ENCODE measurements around the gene NEDD4L. TPM values are rescaled to one million over a fixed set of nuclear protein-coding genes. Genes with fewer than 3 reads are reported as not detected.

The NEDD4L gene
- total RNA-seq, 2 experiments from 2014 or later: 3.4 to 4.3 TPM

GRCh38 chr18:58339890-58340289 lies 295.9 kb downstream of the NEDD4L start:
- H3K9me3 Mint-ChIP-seq (ENCODE audit: insufficient read depth): no peaks in the 10 kb centered on the region
- no peak overlapping the region for H3K4me3 Mint-ChIP-seq
- H3K27me3 Mint-ChIP-seq (ENCODE audit: low read depth): no peaks in the 10 kb centered on the region
- CTCF ChIA-PET: interaction anchor here (0.9 kb wide), 1 partner anchor 18 kb away, joined by 3 read pairs; no protein-coding TSS in a partner anchor
- no peaks in the 10 kb centered on the region for H3K4me1 Mint-ChIP-seq (ENCODE audit: low read depth)
- no peak overlapping the region for H3K27ac Mint-ChIP-seq
- POLR2A ChIA-PET: no interaction called here
- ATAC-seq (no peak), DNase-seq (no peak)
- no peaks in the 10 kb centered on the region for H3K36me3 Mint-ChIP-seq (ENCODE audit: low read depth)

GRCh38 chr18:58341916-58342315 lies 297.9 kb downstream of the NEDD4L start:
- Mint-ChIP-seq H3K4me3 (no peak overlapping the region), H3K36me3 (ENCODE audit: low read depth) (no peaks in the 10 kb centered on the region), H3K9me3 (ENCODE audit: insufficient read depth) (no peaks in the 10 kb centered on the region), H3K27ac (no peak overlapping the region), H3K4me1 (ENCODE audit: low read depth) (no peaks in the 10 kb centered on the region), H3K27me3 (ENCODE audit: low read depth) (no peaks in the 10 kb centered on the region)
- no peak for ATAC-seq
- DNase-seq: no peak
- CTCF ChIA-PET: no interaction called here
- POLR2A ChIA-PET: no interaction called here

- H3K4me1 Mint-ChIP-seq (ENCODE audit: low read depth): no peaks in the 10 kb centered on the region
- H3K36me3 Mint-ChIP-seq (ENCODE audit: low read depth): no peaks in the 10 kb centered on the region
- ChIA-PET CTCF (interaction anchor here (1.1 kb wide), 1 partner anchor 22 kb away, joined by 3 read pairs; no protein-coding TSS in a partner anchor), POLR2A (interaction anchor here (0.6 kb wide), 1 partner anchor 388 kb away, joined by 3 read pairs; no protein-coding TSS in a partner anchor)
- H3K27ac Mint-ChIP-seq: no peak overlapping the region
- DNase-seq: no peak
- no peaks in the 10 kb centered on the region for H3K9me3 Mint-ChIP-seq (ENCODE audit: insufficient read depth)
- H3K4me3 Mint-ChIP-seq: no peak overlapping the region
- no peaks in the 10 kb centered on the region for H3K27me3 Mint-ChIP-seq (ENCODE audit: low read depth)
- ATAC-seq: no peak
Observed at GRCh38 chr18:58344080-58344670, 300.1 kb downstream of the NEDD4L start.

GRCh38 chr18:58344861-58345463 lies 300.9 kb downstream of the NEDD4L start:
- ATAC-seq (no peak), DNase-seq (no peak)
- Mint-ChIP-seq H3K9me3 (ENCODE audit: insufficient read depth) (no peaks in the 10 kb centered on the region), H3K4me3 (no peak overlapping the region), H3K4me1 (ENCODE audit: low read depth) (no peaks in the 10 kb centered on the region), H3K27me3 (ENCODE audit: low read depth) (no peaks in the 10 kb centered on the region), H3K27ac (no peak overlapping the region), H3K36me3 (ENCODE audit: low read depth) (no peaks in the 10 kb centered on the region)
- ChIA-PET POLR2A (no interaction called here), CTCF (interaction anchor here (1.1 to 1.3 kb wide), 2 partner anchors 13 to 23 kb away, joined by 3 read pairs; no protein-coding TSS in a partner anchor)

DNA sequence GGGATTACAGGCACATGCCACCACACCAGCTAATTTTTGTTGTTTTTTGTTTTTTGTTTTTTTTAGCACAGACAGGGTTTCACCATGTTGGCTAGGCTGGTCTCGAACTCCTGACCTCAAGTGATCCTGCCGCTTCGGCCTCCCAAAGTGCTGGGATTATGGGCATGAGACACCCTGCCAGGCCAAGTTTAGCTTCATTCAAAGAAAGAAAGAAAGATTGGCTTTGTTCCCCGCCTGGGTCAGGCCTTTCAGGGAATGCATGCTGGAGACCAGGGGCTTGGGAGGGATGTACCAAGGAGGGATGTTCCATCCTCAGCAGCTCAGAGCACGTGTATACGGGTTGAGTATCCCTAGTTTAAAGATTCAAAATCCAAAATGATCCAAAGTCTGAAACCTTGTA lies 301.8 kb downstream of the NEDD4L start:
- Mint-ChIP-seq H3K36me3 (ENCODE audit: low read depth) (no peaks in the 10 kb centered on the region), H3K4me3 (no peak overlapping the region), H3K9me3 (ENCODE audit: insufficient read depth) (no peaks in the 10 kb centered on the region), H3K27me3 (ENCODE audit: low read depth) (no peaks in the 10 kb centered on the region), H3K4me1 (ENCODE audit: low read depth) (no peaks in the 10 kb centered on the region), H3K27ac (no peak overlapping the region)
- DNase-seq (no peak), ATAC-seq (no peak)
- ChIA-PET CTCF (interaction anchor here (1.3 kb wide), 1 partner anchor 12 kb away, joined by 3 read pairs; no protein-coding TSS in a partner anchor), POLR2A (no interaction called here)

- H3K9me3 Mint-ChIP-seq (ENCODE audit: insufficient read depth): no peaks in the 10 kb centered on the region
- H3K27ac Mint-ChIP-seq: no peak overlapping the region
- no peak overlapping the region for H3K4me3 Mint-ChIP-seq
- no peak for DNase-seq
- no peak for ATAC-seq
- POLR2A ChIA-PET: no interaction called here
- H3K4me1 Mint-ChIP-seq (ENCODE audit: low read depth): no peaks in the 10 kb centered on the region
- CTCF ChIA-PET: no interaction called here
- H3K27me3 Mint-ChIP-seq (ENCODE audit: low read depth): no peaks in the 10 kb centered on the region
- no peaks in the 10 kb centered on the region for H3K36me3 Mint-ChIP-seq (ENCODE audit: low read depth)
Observed at GRCh38 chr18:58347135-58347534, 303.1 kb downstream of the NEDD4L start.

DNA sequence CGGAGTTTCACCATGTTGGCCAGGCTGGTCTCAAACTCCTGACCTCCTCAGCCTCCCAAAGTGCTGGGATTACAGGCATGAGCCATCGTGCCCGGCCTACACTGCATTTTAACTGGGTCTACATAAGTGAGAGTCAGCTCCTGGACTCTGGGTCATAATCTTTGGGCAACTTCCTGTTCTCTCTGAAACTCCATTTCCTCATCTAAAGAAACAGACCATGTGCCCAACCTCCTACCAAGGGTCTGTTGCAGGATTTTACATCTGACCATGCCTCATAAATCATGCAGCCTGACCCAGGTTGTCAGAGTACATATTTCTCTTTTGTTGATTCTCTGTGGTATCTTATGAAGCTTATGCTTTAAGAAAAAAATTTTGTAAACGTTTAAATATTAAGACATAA lies 304.5 kb downstream of the NEDD4L start:
- Mint-ChIP-seq H3K27ac (no peak overlapping the region), H3K27me3 (ENCODE audit: low read depth) (no peaks in the 10 kb centered on the region), H3K9me3 (ENCODE audit: insufficient read depth) (no peaks in the 10 kb centered on the region), H3K4me3 (no peak overlapping the region), H3K4me1 (ENCODE audit: low read depth) (no peaks in the 10 kb centered on the region), H3K36me3 (ENCODE audit: low read depth) (no peaks in the 10 kb centered on the region)
- POLR2A ChIA-PET: no interaction called here
- CTCF ChIA-PET: no interaction called here
- DNase-seq: no peak
- no peak for ATAC-seq

DNA sequence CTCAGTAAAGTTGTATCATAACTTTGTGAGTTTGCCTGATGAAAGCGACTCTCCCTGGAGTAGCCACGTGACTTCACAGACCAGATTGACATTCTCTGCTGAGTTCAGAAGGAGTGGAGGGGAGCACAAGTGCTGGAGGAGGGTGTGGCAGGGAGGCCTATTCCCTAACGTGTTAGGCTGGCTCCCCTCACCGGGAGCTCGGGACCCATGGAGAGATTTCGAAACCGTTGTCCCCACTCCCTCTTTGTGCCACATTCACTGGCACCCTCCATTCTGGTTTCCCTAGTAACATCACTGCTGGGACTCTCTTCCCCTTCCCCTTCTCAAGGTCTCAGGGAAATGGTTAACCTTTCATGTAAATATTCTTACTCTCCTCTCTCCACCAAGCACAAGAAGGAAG lies 304.9 kb downstream of the NEDD4L start:
- no peaks in the 10 kb centered on the region for H3K36me3 Mint-ChIP-seq (ENCODE audit: low read depth)
- ChIA-PET POLR2A (no interaction called here), CTCF (no interaction called here)
- no peak overlapping the region for H3K4me3 Mint-ChIP-seq
- no peaks in the 10 kb centered on the region for H3K27me3 Mint-ChIP-seq (ENCODE audit: low read depth)
- H3K27ac Mint-ChIP-seq: no peak overlapping the region
- no peaks in the 10 kb centered on the region for H3K4me1 Mint-ChIP-seq (ENCODE audit: low read depth)
- no peaks in the 10 kb centered on the region for H3K9me3 Mint-ChIP-seq (ENCODE audit: insufficient read depth)
- ATAC-seq (no peak), DNase-seq (no peak)

DNA sequence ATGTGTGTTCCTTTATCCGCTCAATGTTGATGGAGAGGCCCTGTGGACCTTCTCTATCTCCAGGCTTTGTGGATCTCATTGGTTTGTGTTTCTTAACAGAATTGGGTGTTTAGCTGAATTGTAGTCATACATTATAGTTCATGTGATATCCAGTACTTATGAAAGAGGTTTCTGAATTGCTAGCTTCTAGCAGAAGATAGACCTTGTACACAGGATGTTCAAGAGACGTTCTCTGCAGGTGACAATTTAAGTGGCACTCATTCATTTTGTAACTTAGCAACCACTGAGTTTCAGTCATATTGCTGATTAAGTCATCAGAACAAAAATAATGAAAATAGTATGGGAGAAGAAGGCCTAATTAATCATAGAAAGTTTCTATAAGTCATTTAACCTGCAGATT lies 305.6 kb downstream of the NEDD4L start:
- ChIA-PET POLR2A (no interaction called here), CTCF (interaction anchor here (1.4 kb wide), 1 partner anchor 16 kb away, joined by 3 read pairs; no protein-coding TSS in a partner anchor)
- DNase-seq (no peak), ATAC-seq (no peak)
- no peaks in the 10 kb centered on the region for H3K4me1 Mint-ChIP-seq (ENCODE audit: low read depth)
- H3K4me3 Mint-ChIP-seq: no peak overlapping the region
- no peaks in the 10 kb centered on the region for H3K27me3 Mint-ChIP-seq (ENCODE audit: low read depth)
- H3K9me3 Mint-ChIP-seq (ENCODE audit: insufficient read depth): no peaks in the 10 kb centered on the region
- no peaks in the 10 kb centered on the region for H3K36me3 Mint-ChIP-seq (ENCODE audit: low read depth)
- H3K27ac Mint-ChIP-seq: no peak overlapping the region

GRCh38 chr18:58350526-58350925 lies 306.5 kb downstream of the NEDD4L start:
- H3K4me1 Mint-ChIP-seq (ENCODE audit: low read depth): no peaks in the 10 kb centered on the region
- H3K9me3 Mint-ChIP-seq (ENCODE audit: insufficient read depth): no peaks in the 10 kb centered on the region
- CTCF ChIA-PET: interaction anchor here (1.4 kb wide), 1 partner anchor 16 kb away, joined by 3 read pairs; no protein-coding TSS in a partner anchor
- ATAC-seq: no peak
- no peak overlapping the region for H3K4me3 Mint-ChIP-seq
- no peaks in the 10 kb centered on the region for H3K27me3 Mint-ChIP-seq (ENCODE audit: low read depth)
- no peaks in the 10 kb centered on the region for H3K36me3 Mint-ChIP-seq (ENCODE audit: low read depth)
- POLR2A ChIA-PET: no interaction called here
- DNase-seq: no peak
- no peak overlapping the region for H3K27ac Mint-ChIP-seq

DNA sequence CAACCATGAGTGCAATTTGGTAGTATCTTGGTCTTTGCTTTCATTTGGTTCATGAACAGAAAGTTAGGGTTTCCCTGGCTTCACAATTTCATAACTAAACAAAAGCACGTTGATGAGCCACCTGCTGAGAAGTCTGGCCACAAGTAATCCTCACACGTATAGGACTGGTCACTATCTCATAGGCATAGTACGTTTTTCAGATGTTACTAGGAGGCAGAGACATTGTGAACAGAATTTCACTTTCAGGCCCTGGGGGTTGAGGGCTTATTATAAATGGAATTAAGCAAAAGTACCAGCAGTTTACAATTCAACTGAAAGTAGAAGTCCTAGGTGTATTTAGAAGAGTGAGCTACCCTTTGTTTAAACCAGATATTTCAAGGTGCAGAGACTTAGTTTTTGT lies 307.8 kb downstream of the NEDD4L start:
- Mint-ChIP-seq H3K4me1 (ENCODE audit: low read depth) (no peaks in the 10 kb centered on the region), H3K36me3 (ENCODE audit: low read depth) (no peaks in the 10 kb centered on the region), H3K27me3 (ENCODE audit: low read depth) (no peaks in the 10 kb centered on the region), H3K27ac (no peak overlapping the region), H3K9me3 (ENCODE audit: insufficient read depth) (no peaks in the 10 kb centered on the region), H3K4me3 (no peak overlapping the region)
- CTCF ChIA-PET: no interaction called here
- DNase-seq (no peak), ATAC-seq (no peak)
- POLR2A ChIA-PET: no interaction called here

DNA sequence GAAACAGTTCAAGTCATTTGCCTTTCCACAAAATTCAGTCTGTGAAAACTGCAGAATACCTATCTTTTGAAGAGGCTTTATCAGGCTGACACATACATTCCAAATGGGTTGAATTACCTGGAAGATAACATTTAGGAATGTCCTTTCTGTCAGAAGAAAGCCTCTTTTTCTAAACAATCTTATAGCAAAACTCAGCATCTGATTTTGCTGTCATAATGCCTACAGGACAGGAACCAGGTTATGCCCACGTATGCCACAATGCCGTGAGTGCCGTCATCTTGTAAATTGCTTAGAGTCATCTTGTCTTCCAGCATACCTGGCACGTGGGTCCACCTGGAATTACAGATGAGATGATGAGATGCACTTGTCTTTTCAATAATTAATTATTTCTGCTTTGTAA lies 309.6 kb downstream of the NEDD4L start:
- DNase-seq: no peak
- no peaks in the 10 kb centered on the region for H3K4me1 Mint-ChIP-seq (ENCODE audit: low read depth)
- no peak for ATAC-seq
- H3K36me3 Mint-ChIP-seq (ENCODE audit: low read depth): no peaks in the 10 kb centered on the region
- no peak overlapping the region for H3K27ac Mint-ChIP-seq
- POLR2A ChIA-PET: no interaction called here
- no peaks in the 10 kb centered on the region for H3K9me3 Mint-ChIP-seq (ENCODE audit: insufficient read depth)
- H3K27me3 Mint-ChIP-seq (ENCODE audit: low read depth): no peaks in the 10 kb centered on the region
- no peak overlapping the region for H3K4me3 Mint-ChIP-seq
- CTCF ChIA-PET: no interaction called here

DNA sequence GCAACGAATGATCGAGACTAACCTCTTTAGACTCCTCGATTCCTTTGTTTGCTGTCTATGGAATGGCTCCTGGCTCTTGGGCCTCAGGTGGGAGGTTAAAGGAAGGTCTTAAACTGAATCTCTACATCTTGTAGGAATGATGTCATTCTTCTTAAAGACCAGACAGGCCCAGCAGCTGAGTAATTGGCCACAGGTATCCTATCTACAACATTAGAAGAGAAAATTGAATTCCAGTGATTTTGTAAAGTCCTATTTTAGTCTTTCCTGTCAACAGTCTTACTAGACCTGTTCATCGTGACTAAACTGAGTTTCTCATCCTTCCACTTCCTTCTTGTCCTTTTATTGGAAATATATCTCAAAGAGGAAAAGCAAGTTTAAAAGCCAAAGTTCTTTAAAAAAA lies 310.0 kb downstream of the NEDD4L start:
- Mint-ChIP-seq H3K4me1 (ENCODE audit: low read depth) (no peaks in the 10 kb centered on the region), H3K9me3 (ENCODE audit: insufficient read depth) (no peaks in the 10 kb centered on the region), H3K36me3 (ENCODE audit: low read depth) (no peaks in the 10 kb centered on the region), H3K27me3 (ENCODE audit: low read depth) (no peaks in the 10 kb centered on the region), H3K4me3 (no peak overlapping the region), H3K27ac (no peak overlapping the region)
- no peak for ATAC-seq
- ChIA-PET CTCF (no interaction called here), POLR2A (no interaction called here)
- DNase-seq: no peak
